NT2/D1 (cell line): ENCODE data around the gene NLGN1.
"Not testable (repeated sequence)": the region's sequence is repeated elsewhere in the genome, so short reads cannot be mapped to it uniquely, and the experiment has no call there.

Experiments used
- DNase-seq: peaks from one replicate; pipeline ENCODE4 v3.0.0-alpha.2; 2011; ENCODE audit warnings: low read depth, low spot score
- H3K27me3 ChIP-seq: 2 replicates; pipeline ENCODE4 v1.6.0; 2011; ENCODE audit warnings: mild to moderate bottlenecking; ENCODE audit not compliant: insufficient read length, insufficient read depth
- H3K36me3 ChIP-seq: 2 replicates; pipeline ENCODE4 v1.6.1; 2011; ENCODE audit warnings: mild to moderate bottlenecking, low read length, mixed read lengths; ENCODE audit not compliant: insufficient read depth, insufficient read length
- H3K4me1 ChIP-seq: 2 replicates; pipeline ENCODE4 v1.5.1; 2011; ENCODE audit not compliant: insufficient read depth, insufficient read length
- H3K4me3 ChIP-seq: 2 replicates; pipeline ENCODE4 v1.5.1; 2011; ENCODE audit warnings: low read depth; ENCODE audit not compliant: insufficient read length
- H3K9ac ChIP-seq: 2 replicates; pipeline ENCODE4 v1.6.0; 2011; ENCODE audit warnings: low read depth; ENCODE audit not compliant: insufficient read length
- H3K9me3 ChIP-seq: 2 replicates; pipeline ENCODE4 v1.5.1; 2011; ENCODE audit warnings: mild to moderate bottlenecking, low read length; ENCODE audit not compliant: insufficient read depth
- SUZ12 ChIP-seq: IDR thresholded peaks from 2 replicates; pipeline ENCODE4 v1.6.1; 2011; ENCODE audit not compliant: insufficient read length, insufficient read depth; ENCODE audit errors: extremely low read depth
- YY1 ChIP-seq: IDR thresholded peaks from 2 replicates; pipeline ENCODE4 v1.6.1; 2011; ENCODE audit not compliant: insufficient read length, insufficient read depth
- ZNF274 ChIP-seq: IDR thresholded peaks from 2 replicates; pipeline ENCODE4 v1.6.1; 2011; ENCODE audit warnings: mild to moderate bottlenecking, low read depth, low read length

NLGN1 gene

GRCh38 chr3:174218016-174218415 is 820.5 kb downstream of the NLGN1 start:
- Histone ChIP-seq H3K4me1 (no peaks in the 10 kb centered on the region), H3K9ac (no peak overlapping the region), H3K36me3 (no peaks in the 10 kb centered on the region), H3K27me3 (no peaks in the 10 kb centered on the region), H3K9me3 (no peaks in the 10 kb centered on the region), H3K4me3 (no peak overlapping the region)
- TF ChIP-seq YY1 (no peak), SUZ12 (no peak), ZNF274 (no peak)
- no peak for DNase-seq

- DNase-seq = no peak
These were observed 822.2 kb downstream of the NLGN1 start for GRCh38 chr3:174219738-174220137.

GRCh38 chr3:174220775-174221554 is 823.4 kb downstream of the NLGN1 start:
- no peak for DNase-seq
- Histone ChIP-seq H3K9ac (no peak overlapping the region), H3K27me3 (no peaks in the 10 kb centered on the region), H3K36me3 (no peaks in the 10 kb centered on the region), H3K4me1 (no peaks in the 10 kb centered on the region), H3K4me3 (no peak overlapping the region), H3K9me3 (no peaks in the 10 kb centered on the region)
- TF ChIP-seq ZNF274 (no peak), YY1 (no peak), SUZ12 (no peak)

More at GRCh38 chr3:174219738-174220137, 822.2 kb downstream of the NLGN1 start:
- TF ChIP-seq SUZ12 (no peak), YY1 (no peak)
- Histone ChIP-seq H3K9me3 (no peaks in the 10 kb centered on the region), H3K4me3 (no peak overlapping the region), H3K36me3 (no peaks in the 10 kb centered on the region), H3K27me3 (no peaks in the 10 kb centered on the region), H3K4me1 (no peaks in the 10 kb centered on the region), H3K9ac (no peak overlapping the region)

- Histone ChIP-seq H3K4me1 (no peaks in the 10 kb centered on the region), H3K9me3 (no peaks in the 10 kb centered on the region), H3K36me3 (no peaks in the 10 kb centered on the region), H3K27me3 (no peaks in the 10 kb centered on the region), H3K4me3 (no peak overlapping the region), H3K9ac (no peak overlapping the region)
- TF ChIP-seq SUZ12 = no peak
- no peak for DNase-seq
These were observed 825.5 kb downstream of the NLGN1 start for GRCh38 chr3:174223042-174223441.

GRCh38 chr3:174223626-174224025 is 826.1 kb downstream of the NLGN1 start:
- TF ChIP-seq SUZ12 (no peak), ZNF274 (no peak), YY1 (no peak)
- Histone ChIP-seq H3K4me1 (no peaks in the 10 kb centered on the region), H3K27me3 (no peaks in the 10 kb centered on the region), H3K9ac (no peak overlapping the region), H3K9me3 (no peaks in the 10 kb centered on the region), H3K4me3 (no peak overlapping the region), H3K36me3 (no peaks in the 10 kb centered on the region)
- DNase-seq = no peak

GRCh38 chr3:174229916-174230315 is 832.4 kb downstream of the NLGN1 start:
- Histone ChIP-seq H3K36me3 (no peaks in the 10 kb centered on the region), H3K4me1 (no peaks in the 10 kb centered on the region), H3K4me3 (no peak overlapping the region), H3K9ac (no peak overlapping the region), H3K9me3 (peaks cover 40% of the 10 kb centered on the region), H3K27me3 (no peaks in the 10 kb centered on the region)
- DNase-seq = no peak
- TF ChIP-seq SUZ12 = no peak
- TF ChIP-seq YY1 = no peak
- no peak for TF ChIP-seq ZNF274

- not testable (repeated sequence) for H3K27me3 ChIP-seq, H3K4me1 ChIP-seq, DNase-seq, H3K36me3 ChIP-seq, H3K4me3 ChIP-seq, H3K9ac ChIP-seq
- peaks cover 43% of the 10 kb centered on the region for H3K9me3 ChIP-seq
These were observed 834.6 kb downstream of the NLGN1 start for GRCh38 chr3:174232028-174232657.
